Mucosa of descending colon (tissue), 3 donors: ENCODE data around the gene ST6GALNAC6. TPM values are rescaled to one million over a fixed set of nuclear protein-coding genes. Genes with fewer than 3 reads are reported as not detected.

Source experiments
- ATAC-seq: fragments of 200-7000 bp; cut with Tn5 transposase; one replicate; pipeline ENCODE4 v1.9.1; 2020; ENCODE audit warnings: mild to moderate bottlenecking, moderate library complexity
- DNase-seq, 3 donors: peaks; one replicate each; pipeline ENCODE4 v3.0.0-alpha.2; 2020
- H3K36me3 ChIP-seq: fragments of 200-600 bp; one replicate; pipeline ENCODE4 v1.8.0; 2021; ENCODE audit warnings: low read depth, mild to moderate bottlenecking
- H3K4me1 ChIP-seq: fragments of 200-600 bp; one replicate; pipeline ENCODE4 v1.8.0; 2021; ENCODE audit warnings: low read depth, mild to moderate bottlenecking
- H3K4me3 ChIP-seq: fragments of 200-600 bp; one replicate; pipeline ENCODE4 v1.8.0; 2021; ENCODE audit warnings: mild to moderate bottlenecking
- H3K9me3 ChIP-seq: fragments of 200-600 bp; one replicate; pipeline ENCODE4 v1.8.0; 2021; ENCODE audit warnings: mild to moderate bottlenecking
- CTCF ChIP-seq: fragments of 200-600 bp; IDR thresholded peaks from one replicate; pipeline ENCODE4 v1.8.0; 2022; ENCODE audit warnings: antibody characterized with exemption, mild to moderate bottlenecking
- intact Hi-C, 2 donors: fragments of 100-400 bp; cut with DNase I in 1 of 2; cut with micrococcal nuclease in 1 of 2; formaldehyde crosslinking; loops; one replicate each; pipeline versions ENCODE4 v1.11.0 to v1.11.1; 2022; cut with DNase I, micrococcal nuclease
- total RNA-seq, 3 donors: library from RNA; stranded (reverse); fragmentation: NEBNext Ultra II Directional in 2 of 3; extraction: Animal tissue kit (Norgen Biotek cat#: 25700) in 2 of 3; gene quantifications; one replicate each; pipeline versions ENCODE4 v1.2.1 to v1.2.4, GENCODE V29; 2021 to 2023
- donor health status: DM: no; HTN: no; CAD: no; lungs with moderate emphysema.
- donor health status: DM: no; HTN: no; CAD: no.
- donor health status: DM: no; HTN: yes; CAD: no.

Gene ST6GALNAC6
- total RNA-seq, 3 donors from 2014 or later = 121 to 266 (median 175) TPM

GRCh38 chr9:127927988-127928675 lies 28.7 kb upstream of the ST6GALNAC6 start:
- Histone ChIP-seq H3K9me3 (no peaks in the 10 kb centered on the region), H3K36me3 (no peaks in the 10 kb centered on the region), H3K4me1 (peaks cover 24% of the 10 kb centered on the region), H3K4me3 (no peak overlapping the region)
- no peak for TF ChIP-seq CTCF
- ATAC-seq (peak; percentile 58), DNase-seq (peak in 1 of 3 donors; percentile 67)
- intact Hi-C loops = loop anchor here in 1 of 2 donors (10.0 kb wide), 1 partner anchor 333 kb away; no protein-coding TSS in a partner anchor

GRCh38 chr9:127927201-127927987 lies 28.0 kb upstream of the ST6GALNAC6 start:
- peaks cover 24% of the 10 kb centered on the region for H3K4me1 ChIP-seq
- intact Hi-C loops = loop anchor here in 1 of 2 donors (10.0 kb wide), 1 partner anchor 333 kb away; no protein-coding TSS in a partner anchor
- no peak overlapping the region for H3K4me3 ChIP-seq
- DNase-seq (peak; percentile 86 to 91 (median 89)), ATAC-seq (peak; percentile 74)
- TF ChIP-seq CTCF = no peak
- H3K36me3 ChIP-seq = no peaks in the 10 kb centered on the region
- H3K9me3 ChIP-seq = no peaks in the 10 kb centered on the region

- ATAC-seq (no peak), DNase-seq (no peak)
- Histone ChIP-seq H3K36me3 (no peaks in the 10 kb centered on the region), H3K4me3 (no peak overlapping the region), H3K9me3 (no peaks in the 10 kb centered on the region), H3K4me1 (peaks cover 26% of the 10 kb centered on the region)
- no peak for TF ChIP-seq CTCF
- intact Hi-C loops = loop anchor here in 1 of 2 donors (10.0 kb wide), 1 partner anchor 332 kb away; no protein-coding TSS in a partner anchor
Observed at GRCh38 chr9:127926906-127927200, 27.4 kb upstream of the ST6GALNAC6 start.

GRCh38 chr9:127925959-127926905 lies 26.8 kb upstream of the ST6GALNAC6 start:
- peak in 1 of 3 donors; percentile 43 for DNase-seq
- intact Hi-C loops = loop anchor here in 1 of 2 donors (10.0 kb wide), 1 partner anchor 331 kb away; no protein-coding TSS in a partner anchor

More at GRCh38 chr9:127925959-127926905, 26.8 kb upstream of the ST6GALNAC6 start:
- H3K36me3 ChIP-seq = no peaks in the 10 kb centered on the region
- H3K4me3 ChIP-seq = no peak overlapping the region
- no peak for TF ChIP-seq CTCF
- H3K9me3 ChIP-seq = no peaks in the 10 kb centered on the region
- H3K4me1 ChIP-seq = peaks cover 31% of the 10 kb centered on the region
- ATAC-seq = no peak
